ENCODE data around the gene RIIAD1. TPM values are rescaled to one million over a fixed set of nuclear protein-coding genes. Genes with fewer than 3 reads are reported as not detected.
A peak's percentile ranks its signal among the peaks of the same experiment; 100 is the strongest.
"Not testable (repeated sequence)": the region's sequence is repeated elsewhere in the genome, so short reads cannot be mapped to it uniquely, and the experiment has no call there.

RIIAD1 gene, protein sequence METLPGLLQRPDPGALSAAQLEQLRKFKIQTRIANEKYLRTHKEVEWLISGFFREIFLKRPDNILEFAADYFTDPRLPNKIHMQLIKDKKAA
- total RNA-seq (2014; rRNA removed; shearing (Covaris generic)) = not detected in 2 replicates

DNA sequence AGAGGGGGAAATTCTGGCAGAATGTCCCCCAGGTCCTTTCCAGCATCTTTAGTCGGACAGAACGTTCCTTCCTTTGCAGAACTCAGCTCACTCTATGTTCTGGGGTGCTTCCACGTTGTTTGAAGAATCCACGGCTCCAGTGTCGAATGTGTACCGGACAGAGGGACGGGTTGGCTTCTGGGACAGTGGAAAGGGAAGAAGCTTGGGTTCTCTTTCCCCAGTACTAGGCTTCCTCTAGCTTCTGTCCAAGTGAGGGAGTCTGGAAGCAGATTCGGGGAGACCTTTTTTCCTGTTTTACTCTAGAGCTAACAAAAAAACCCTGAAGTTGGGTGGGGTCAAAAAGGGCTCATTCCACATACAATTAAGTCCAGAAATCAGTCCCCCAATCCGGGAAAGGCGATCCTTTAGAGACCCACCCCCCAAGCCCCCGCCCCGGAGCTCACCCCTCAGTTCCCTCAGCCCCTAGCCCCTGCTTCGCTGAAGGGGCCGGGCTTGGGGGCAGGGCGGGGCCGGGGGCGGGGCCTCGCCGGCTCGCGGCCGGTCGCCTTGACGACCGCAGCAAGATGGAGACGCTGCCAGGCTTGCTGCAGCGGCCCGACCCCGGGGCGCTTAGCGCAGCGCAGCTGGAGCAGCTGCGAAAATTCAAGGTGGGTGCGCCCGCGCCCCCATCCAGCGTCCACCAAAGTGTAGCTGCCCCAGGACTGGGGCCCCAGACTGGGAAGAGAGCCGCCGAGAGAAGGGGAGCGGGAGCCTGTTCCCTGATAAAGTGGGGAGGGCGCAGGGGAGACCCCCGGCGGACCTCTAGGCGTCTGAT, at the start of gene RIIAD1:
TSS of gene RIIAD1 (plus strand) at position 549 of the 814 bp plus-strand sequence. CDS start at position 564, 15 bp downstream.
- no peak for DNase-seq (ENCODE audit: low read depth)

DNA sequence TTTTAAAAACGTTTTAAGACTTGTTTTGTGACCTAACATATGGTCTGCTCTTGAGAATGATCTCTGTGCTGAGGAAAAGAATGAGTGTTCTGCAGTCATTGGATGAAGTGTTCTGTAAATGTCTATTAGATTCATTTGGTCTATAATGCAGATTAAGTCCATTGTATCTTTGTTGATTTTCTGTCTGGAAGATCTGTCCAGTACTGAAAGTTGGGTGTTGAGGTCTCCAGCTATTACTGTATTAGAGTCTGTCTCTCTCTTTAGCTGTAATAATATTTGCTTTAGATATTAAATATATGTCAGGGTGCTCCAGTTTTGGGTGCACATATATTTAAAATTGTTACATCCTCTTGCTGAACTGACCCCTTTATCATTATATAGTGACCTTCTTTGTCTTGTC, 47.9 kb upstream of the RIIAD1 start:
- no peak for DNase-seq (ENCODE audit: low read depth)

DNA sequence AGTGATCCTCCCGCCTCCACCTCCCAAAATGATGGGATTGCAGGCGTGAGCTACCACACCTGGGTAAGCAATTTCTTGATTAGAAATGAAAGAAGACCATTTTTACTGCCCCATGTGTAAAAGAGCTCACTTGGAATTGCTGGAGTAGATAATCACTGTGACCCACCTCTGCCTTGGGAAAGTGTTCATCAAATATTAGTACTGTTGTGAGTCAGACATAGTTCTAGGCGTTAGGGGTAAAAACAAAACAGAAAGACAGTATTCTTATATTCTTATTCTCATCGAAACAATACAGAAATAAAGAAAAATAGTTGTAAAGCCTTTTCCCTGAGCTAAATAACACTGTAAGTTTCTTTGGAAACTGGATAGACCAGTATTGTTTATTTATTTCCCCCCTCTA, 40.9 kb upstream of the RIIAD1 start:
- peak; percentile 53 for DNase-seq (ENCODE audit: low read depth)

DNA sequence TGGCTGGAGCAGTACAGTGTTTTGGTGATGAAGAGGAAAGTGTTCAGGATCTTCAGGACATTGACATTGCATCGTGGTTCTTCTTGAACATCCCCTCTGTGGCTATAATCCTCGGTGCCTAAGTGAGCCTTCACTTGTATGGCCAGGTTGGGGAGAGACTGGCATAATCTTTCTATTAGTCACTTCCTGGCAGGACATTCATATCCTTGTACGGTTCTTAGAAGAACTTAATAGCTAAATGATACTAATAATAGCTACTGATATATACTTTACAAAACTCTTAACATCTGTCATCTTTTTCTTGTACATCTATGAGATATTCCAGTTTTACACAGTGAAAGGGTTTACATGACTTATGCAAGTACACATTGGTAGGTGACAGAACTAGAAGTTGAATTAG, 40.5 kb upstream of the RIIAD1 start:
- DNase-seq (ENCODE audit: low read depth) = peak; percentile 95

DNA sequence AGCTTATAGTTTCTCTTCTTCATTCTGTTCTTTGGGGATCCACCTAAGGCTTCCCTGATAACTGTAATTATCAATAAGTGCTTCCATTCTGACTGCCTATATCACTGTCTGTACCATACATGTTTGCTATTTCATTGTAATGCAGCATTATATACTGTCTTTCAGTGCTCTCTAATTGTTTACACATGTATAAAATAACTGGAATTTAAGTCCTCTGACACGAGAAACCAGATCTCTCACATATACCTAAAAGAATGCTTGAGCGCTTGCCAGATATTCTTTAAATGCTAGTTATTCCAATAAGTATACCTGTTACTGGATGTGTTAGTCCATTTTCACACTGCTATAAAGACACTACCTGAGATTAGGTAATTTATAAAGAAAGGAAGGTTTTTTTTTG, 39.4 kb upstream of the RIIAD1 start:
- no peak for DNase-seq (ENCODE audit: low read depth)

DNA sequence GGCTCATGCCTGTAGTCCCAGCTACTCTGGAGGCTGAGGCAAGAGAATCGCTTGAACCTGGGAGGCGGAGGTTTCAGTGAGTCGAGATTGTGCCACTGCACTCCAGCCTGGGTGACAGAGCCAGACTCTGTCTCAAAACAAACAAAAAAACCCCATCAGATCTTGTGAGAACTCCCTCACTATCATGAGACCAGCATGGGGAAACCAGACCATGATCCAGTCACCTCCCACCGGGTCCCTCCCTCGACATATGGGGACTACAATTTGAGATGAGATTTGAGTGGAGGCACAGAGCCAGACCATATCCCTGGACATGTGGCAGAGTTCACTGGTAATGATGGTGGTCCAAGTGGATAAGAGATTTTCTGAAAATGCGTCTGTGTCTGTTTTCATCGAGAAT, 38.4 kb upstream of the RIIAD1 start:
- DNase-seq (ENCODE audit: low read depth) = not testable (repeated sequence)

DNA sequence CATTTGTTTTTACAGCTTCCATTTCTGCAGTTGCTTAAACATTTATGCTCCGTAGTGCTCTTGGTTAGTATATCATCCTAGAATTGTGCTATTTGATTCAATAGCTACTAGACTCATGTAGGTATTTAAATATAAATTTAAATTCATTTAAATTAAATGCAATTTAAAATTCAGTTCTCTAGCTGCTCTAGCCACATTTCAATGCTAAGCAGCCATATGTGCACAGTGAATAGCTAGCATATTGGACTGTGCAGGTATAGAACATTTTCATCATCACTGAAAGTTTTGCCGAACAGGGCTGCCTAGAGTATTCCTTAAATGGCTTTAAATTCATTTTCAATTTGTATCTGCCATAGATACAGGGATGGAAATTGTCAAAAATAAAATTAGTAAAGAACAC, 37.2 kb upstream of the RIIAD1 start:
- DNase-seq (ENCODE audit: low read depth) = no peak

DNA sequence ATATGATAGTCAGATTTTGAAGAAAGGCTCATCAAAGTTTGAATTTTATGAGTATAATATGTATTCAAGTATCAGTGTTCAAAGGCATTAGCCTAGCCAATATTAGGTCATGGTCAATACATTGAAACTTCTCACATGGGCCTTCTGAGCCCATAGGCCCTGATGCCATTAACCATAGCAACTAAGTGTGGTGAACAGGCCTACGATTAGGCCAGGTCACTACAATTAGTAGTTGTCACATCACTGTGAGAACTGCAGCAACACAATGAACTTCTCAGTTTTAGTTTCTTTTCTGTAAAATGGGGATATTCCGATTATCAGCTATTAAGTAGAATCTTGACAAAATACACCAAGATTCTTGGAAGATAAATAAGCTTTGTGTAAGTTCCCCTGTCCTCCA, 34.8 kb upstream of the RIIAD1 start:
- no peak for DNase-seq (ENCODE audit: low read depth)

DNA sequence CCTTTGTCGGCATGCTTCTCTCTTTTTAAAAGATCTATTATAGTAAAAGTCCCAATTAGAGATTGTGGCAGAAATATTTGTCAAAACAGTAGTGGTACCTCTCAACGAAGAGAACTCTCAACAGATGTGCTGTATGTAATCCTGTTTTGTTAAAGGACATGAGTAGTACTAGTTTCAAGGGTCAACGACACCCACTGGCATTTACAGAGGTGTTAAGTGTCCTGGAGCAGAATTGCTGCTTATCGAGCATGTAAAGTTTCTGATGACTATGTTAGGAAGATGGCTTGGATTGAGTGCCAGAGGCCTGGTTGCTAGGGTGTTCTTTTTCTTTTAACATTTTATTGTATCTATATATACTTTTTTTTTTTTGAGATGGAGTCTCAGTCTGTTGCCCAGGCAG, 31.8 kb upstream of the RIIAD1 start:
- no peak for DNase-seq (ENCODE audit: low read depth)

DNA sequence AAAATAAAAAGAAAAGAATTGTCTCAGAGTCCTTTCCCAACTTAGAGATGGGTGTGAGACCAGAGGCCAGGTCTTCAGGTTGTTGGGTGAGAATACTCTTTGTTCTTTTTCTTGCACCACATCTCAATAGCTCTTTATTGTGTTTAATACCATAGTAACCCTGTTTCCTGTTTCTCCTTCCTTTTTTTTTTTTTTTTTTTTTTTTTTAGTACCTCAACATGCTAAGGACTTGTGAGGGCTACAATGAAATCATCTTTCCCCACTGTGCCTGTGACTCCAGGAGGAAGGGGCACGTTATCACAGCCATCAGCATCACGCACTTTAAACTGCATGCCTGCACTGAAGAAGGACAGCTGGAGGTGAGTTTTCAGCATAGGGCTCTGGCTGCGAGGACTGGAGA, 29.1 kb upstream of the RIIAD1 start:
- no peak for DNase-seq (ENCODE audit: low read depth)

DNA sequence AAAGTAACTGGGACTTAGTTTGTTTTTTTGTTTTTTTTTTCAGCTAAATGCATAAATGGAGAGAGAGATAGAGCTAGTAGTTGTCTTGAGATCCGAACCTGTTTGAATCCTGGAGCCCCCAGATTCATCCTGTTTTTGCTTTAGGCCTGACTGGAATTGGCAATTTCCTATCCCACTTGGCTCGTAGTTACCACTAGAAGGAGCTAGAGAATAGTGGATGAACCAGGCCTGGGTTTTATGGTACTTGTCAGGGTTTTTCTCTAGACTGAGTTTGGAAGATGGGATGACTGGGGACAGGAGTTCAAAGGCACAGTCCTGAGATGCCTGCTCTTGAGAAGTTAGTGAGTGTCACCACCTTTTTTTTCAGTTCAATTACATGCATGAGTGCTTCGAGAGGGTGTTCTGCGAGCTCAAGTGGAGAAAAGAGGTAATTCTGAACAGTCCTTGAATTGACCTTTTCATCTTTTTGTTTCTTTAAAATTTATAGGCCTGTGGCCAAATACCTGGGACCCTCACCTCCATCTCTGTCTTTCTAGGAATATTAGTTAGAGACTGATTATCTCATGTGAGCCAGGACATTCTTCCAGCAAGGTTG, 28.2 kb upstream of the RIIAD1 start:
- peak; percentile 36 for DNase-seq (ENCODE audit: low read depth)

DNA sequence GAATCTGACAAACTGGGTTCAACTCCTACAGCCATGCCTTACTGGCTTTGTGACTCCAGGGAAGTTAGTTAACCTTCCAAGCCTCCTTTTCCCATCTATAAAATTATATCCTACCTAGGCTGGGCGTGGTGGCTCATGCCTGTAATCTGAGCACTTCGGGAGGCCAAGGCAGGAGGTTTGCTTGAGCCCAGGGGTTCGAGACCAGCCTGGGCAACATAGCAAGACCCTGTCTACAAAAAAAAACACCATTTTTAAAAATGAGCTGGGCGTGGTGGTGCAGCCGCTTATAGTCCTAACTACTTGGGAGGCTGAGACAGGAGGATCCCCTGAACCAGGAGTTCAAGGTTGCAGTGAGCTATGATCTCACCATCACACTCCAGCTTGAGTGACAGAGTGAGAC, 19.8 kb upstream of the RIIAD1 start:
- DNase-seq (ENCODE audit: low read depth) = no peak

DNA sequence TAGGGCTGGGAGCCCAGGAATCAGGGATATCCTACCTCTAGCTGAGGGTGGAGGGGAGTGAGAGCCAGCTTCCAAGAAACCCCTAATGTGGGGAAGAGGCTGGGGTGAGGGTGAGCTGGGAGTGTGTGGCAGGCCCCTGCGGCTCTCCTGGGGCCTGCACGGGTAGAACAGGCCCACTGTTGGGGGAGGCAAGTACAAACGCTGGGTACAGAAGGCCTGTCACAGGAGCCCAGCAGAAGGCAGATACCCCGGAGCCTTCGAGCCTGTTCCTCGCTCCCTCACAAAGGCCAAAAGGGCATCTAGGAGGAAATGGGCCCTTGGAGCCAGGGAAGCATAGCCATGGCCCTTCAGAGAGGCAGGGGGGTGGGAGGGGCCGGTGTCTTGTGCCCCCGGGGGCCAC, 18.4 kb upstream of the RIIAD1 start:
- no peak for DNase-seq (ENCODE audit: low read depth)

DNA sequence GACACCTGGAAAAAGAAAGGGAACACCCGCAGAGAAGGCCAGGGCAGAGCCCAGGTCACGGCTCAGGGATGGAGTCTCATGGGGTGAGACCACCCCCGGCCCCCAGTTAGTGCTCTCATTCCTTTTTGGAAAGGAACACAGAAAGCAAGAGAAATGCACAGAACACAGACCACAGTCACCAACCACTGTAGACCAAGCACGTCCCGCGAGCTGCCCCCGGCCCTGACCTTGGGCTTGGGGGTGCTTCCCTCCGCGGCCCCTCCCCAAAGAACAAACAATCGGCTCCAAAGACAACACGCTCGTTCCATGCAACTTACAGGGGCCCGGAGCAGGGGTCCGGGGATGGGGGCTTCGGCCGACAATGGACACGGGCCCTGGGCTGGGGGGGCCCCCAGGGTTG, 17.5 kb upstream of the RIIAD1 start:
- DNase-seq (ENCODE audit: low read depth) = no peak

DNA sequence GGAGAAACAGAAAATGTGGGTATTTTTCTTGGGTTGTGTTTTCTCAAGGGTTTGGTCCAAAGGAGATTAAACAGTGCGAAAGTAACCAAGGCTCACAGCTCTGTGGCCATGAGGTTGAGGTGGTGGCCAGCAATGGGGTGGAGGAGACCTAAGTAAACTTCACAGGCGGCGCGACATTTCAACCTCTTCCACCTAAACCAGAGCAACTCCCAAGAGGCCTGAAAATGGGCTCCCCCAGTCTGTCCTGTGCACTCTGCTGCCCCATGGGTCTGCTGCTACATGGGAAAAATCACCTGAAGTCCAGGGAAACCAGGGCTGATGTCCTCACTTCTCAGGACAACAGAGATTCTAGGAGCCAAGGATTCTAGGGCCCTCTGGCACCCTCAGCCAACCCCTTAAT, 17.1 kb upstream of the RIIAD1 start:
- no peak for DNase-seq (ENCODE audit: low read depth)

DNA sequence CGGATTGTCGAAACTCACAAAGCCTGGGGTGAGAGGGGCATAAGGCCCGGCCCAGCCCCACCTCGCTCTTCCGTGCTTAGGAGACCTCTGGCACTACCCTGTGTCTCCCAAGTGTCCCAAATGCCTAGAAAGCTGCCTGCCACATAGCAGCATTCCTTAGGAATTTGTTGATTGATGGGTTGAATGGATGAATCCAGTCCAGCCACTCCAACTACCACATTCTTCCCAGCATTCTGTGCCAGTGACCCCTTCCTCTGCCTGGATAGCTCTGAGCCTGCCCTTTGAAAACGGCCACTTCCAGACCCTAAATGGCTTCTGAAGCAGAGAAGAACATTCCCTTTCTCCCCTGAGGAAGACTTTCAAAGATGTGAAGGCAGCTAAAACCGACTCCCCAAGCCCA, 16.2 kb upstream of the RIIAD1 start:
- no peak for DNase-seq (ENCODE audit: low read depth)

DNA sequence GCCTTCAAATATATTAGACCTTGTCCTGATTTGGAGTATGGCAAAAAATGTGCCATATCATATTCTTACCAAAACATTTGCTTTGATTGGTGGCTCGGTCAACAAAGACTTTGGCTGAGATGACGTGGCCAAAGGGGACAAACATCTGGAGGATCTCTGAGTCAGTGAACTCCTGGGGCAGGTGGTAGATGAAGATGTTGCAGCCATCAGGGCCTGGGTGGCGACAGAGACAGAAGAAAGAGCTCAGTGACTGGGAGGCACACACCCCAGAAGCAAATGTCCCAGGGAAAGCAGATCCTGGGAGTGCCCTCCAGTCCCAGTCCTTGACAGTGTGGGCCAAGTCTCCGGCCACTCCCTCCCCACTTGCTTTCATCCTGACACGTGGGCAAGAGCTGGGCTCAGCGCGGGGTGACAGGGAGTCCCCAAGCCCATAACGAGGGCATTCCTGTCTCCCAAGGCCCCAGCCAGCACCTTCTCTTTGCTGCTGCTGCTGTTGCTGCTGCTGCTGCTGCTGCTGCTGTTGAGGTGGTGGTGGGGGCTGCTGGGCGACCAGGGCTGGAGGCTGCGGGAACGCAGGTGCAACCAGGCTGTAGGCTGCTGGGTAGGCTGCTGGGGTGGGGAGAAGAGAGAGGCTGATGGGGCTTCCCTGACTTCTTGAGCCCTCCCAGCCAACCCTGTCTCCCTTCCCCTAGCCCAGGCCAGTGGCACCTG, 15.4 kb upstream of the RIIAD1 start:
- DNase-seq (ENCODE audit: low read depth) = no peak

DNA sequence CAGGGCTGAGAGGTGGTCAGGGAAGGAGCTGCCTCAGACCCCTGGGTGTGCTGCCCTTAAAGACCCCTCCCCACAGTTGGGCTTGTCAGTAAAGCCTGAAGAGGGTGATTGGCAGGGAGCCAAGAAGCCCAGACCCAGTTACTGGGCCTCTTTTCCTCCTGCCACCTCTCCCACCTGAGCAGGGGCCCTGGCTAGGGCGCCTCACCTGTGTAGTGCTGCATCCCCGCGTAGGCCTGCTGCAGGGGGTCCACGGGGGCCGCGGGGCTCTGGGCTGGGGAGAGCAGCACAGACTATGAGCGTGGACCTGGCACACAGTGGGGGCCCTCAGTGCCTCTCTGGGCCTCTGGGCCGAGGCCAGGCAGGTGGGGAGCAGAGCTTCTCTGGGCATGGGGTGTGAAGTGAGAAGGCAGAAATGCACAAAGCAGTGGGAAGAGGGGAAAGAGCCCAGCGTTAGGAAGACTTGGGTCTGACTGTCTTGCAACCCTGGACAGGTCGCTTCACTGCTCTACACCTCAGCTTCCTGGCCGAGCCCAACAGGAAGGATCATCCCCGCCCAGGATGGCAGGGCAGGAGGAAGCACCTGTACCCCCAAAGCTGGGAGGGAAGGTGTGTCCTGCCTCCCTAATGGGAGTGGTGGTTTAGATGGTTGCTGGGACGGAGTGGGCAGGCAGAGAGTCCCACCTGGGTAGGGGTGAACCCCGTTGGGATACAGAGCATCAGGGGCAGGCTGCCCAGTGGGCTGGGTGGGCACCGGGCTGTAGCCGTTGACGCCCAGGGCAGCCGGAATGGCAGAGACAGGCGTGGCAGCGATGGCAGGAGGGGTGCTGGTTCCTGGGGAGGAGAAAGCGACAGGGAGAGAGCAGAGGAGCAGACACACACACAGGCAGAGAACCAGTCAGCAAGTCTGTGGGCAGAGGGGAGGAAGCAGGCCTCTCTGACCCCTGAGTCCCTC, 14.6 kb upstream of the RIIAD1 start:
- no peak for DNase-seq (ENCODE audit: low read depth)

DNA sequence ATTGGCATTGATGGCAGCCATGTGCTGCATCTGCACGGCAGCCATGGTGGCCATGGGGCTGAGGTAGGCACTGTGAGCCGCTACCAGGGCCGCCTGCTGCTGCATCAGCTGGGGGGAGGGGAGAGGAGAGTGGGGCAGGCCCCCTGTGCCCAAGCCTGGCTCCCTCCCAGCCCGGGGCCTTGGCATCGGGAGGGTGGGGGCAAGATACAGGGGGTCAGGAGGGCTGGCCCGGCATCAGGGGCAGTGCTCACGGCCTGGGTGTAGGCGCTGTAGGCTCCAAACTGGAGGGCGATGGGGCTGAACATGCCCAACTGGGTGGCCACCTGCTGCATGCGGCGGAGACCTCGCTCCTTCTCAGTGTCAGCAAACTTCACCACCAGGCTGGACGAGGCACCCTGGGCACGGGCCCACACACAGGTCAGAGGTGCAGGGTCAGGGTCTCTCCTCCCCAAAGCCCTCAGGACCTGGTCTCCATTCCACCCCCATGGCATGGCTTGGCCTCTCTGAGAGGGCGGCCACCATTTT, 13.7 kb upstream of the RIIAD1 start:
- DNase-seq (ENCODE audit: low read depth) = no peak

DNA sequence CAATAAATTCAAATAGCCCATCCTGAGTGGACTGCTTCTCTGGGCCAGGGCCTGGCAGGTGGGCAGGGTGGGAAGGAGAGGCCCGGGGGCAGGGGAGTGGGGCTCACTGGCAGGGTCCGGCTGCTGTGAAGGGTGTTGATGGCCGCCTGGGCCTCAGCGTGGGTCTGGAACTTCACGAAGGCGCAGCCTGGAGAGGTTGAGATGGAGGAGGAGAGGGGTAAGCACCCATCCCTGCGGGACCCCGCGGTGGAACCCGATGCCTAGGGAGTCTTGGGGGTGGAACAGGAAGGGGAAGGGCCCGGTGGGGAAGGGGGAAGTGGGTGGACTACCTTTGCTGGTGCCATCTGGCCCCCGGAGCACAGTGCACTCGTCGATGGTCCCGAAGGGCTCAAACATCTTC, 12.4 kb upstream of the RIIAD1 start:
- no peak for DNase-seq (ENCODE audit: low read depth)

DNA sequence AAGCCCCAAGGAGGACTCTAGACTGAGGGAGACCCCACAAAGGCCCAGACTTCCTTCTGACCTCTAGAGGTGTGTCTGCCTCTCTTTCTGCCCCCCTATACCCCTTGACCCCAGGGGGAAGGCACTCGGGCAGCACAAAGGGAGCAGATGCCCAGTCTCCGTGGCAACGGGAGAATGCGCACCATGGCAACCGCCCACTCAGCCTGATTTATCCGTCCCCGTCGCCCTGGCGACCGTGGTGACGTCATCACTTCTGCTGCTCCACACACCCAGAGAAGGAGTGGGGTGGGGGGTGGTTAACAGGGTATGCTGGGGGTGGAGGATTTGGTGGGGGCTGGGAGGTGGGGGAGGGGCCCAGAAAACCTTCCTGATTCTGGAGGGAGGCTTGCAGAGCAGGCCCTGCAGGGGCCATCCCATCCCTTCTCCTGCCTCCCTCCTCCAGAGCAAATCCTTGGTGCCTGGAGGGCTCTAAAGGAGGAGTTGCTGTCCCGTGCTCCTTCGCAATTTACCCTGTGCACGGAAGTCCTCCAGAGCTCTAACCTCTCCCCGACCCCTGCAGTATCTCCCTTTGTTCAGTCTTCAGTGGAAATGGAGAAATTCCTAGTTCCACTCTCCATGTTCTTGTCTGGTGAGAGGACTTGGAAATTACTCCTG, 11.0 kb upstream of the RIIAD1 start:
- peak; percentile 58 for DNase-seq (ENCODE audit: low read depth)

All from M059J (cell line).